ENCODE data around the gene ADORA2A. TPM values are rescaled to one million over a fixed set of nuclear protein-coding genes. Genes with fewer than 3 reads are reported as not detected.

Gene ADORA2A
- total and polyA plus RNA-seq, 2 of the 13 experiments (the other 11 are each of a cell fraction or from before 2014, with no cell fraction given), result 3.3 to 5.0 TPM

DNA sequence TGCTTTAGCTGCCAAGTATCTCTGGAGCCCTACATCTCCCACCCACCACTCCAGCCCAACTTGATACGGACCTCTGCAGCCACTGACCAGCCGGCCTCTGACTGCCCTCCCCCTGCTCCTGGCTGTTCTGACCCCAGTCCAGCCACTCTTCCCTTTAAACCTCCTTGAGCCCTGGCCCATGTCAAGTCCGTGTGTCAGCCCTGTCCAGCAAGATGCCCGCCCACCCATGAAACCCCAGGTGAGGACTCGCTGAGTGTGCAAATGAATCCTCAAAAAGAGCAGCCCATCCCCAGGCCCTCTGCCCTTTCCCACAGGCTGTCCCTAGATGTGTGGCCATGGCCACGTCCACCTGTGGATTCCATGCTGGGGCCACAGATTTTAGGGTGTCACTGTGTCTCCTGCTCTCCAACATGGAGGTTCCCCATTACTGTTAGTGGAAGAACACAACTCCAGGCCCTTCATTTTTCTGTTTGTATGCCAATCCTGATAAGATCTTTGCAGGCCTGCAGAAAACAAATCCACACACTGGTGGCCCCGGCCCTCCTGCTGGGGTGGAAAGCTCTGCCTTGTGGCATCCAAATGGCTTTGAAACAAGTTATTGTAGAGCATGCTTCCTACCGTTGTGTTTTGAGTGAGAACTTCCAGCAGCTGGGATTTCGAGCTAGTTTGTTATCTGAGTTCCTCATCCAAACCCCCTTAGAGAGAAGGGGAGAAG lies 22.7 kb upstream of the ADORA2A start:
- FAIRE-seq, result no peak
- DNase-seq (ENCODE audit: low spot score), result no peak

DNA sequence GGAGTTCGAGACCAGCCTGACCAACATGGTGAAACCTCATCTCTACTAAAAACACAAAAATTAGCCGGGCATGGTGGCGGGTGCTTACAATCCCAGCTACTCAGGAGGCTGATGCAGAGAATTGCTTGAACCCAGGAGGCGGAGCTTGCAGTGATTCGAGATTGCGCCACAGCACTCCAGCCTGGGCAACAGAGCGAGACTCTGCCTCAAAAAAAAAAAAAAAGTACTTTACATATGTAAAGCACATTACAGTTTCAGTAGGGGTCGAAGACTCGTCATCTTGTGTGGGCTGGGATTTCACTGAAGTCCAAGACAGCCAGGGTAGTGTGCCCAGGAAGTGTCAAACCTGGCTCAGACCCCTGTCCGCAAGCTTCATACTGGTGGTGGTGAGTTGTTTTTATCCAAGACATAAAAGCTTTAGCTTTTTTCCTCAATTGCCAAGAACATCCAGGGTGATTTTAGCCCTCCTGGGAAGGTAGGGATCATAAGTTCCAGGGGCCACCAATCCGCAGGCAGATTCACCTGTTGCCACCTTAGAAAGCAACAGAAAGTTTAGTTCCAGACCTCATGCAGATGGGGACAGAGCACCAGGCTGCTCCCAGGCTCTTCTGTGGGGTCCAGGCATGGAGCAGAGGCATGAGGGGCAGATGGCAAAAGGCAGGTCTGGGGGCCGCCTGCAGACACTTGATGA lies 21.6 kb upstream of the ADORA2A start:
- no peak for FAIRE-seq
- CTCF ChIA-PET (ENCODE audit: low intra/inter-chr PET ratio, low total read pairs), result no interaction called here

More for the DNA sequence above, 22.7 kb upstream of the ADORA2A start:
- H3K9ac ChIP-seq (ENCODE audit: insufficient read depth, low read depth, low read length), result no peak overlapping the region
- H3K4me1 ChIP-seq (ENCODE audit: insufficient read depth, low read length), result peaks cover 10% of the 10 kb centered on the region; the same call in 1 of the 2 replicates
- TF ChIP-seq ZNF292 (CRISPR knock-in tag; IDR thresholded peaks at IDR 0.05; ENCODE audit: borderline replicate concordance, low read depth) (no peak), NFATC3 (CRISPR knock-in tag; IDR thresholded peaks at IDR 0.05) (no peak)
- TF ChIP-seq, protein P1, sequence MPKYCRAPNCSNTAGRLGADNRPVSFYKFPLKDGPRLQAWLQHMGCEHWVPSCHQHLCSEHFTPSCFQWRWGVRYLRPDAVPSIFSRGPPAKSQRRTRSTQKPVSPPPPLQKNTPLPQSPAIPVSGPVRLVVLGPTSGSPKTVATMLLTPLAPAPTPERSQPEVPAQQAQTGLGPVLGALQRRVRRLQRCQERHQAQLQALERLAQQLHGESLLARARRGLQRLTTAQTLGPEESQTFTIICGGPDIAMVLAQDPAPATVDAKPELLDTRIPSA (CRISPR knock-in tag; IDR thresholded peaks at IDR 0.05; ENCODE audit: borderline replicate concordance), result no peak
- H3K27ac ChIP-seq (ENCODE audit: extremely low read length, insufficient read depth, low read length), result no peak overlapping the region
- ATAC-seq, result no peak
- no peaks in the 10 kb centered on the region for H3K27me3 ChIP-seq (ENCODE audit: control insufficient read depth in 1 of 2, insufficient read depth in 2 of 2, low read length in 2 of 2)
- no peaks in the 10 kb centered on the region; the same call in 1 of the 2 replicates for H4K20me1 ChIP-seq (ENCODE audit: insufficient read depth, low read length)
- no peak overlapping the region for H3K4me2 ChIP-seq (ENCODE audit: low read depth, low read length)
- WGBS (ENCODE audit: low lambda C conversion rate), result 97% methylated on average over 9 of the region's 9 CpGs
- POLR2A ChIA-PET, result no interaction called here
- CTCF ChIA-PET (ENCODE audit: low intra/inter-chr PET ratio, low total read pairs), result no interaction called here
- H3K79me2 ChIP-seq (ENCODE audit: insufficient read depth, low read length), result no peaks in the 10 kb centered on the region
- in situ Hi-C loops (cut with HindIII; ENCODE audit: extremely low pct_ligation_motif_present, low pct_unique_long_range_greater_than_20kb) (loop anchor here (5.0 kb wide), 1 partner anchor 42 kb away; no protein-coding TSS in a partner anchor), intact Hi-C loops (cut with micrococcal nuclease; ENCODE audit: unreplicated experiment) (no loop called here)
- no peaks in the 10 kb centered on the region for H3K9me3 ChIP-seq (ENCODE audit: low read length)
- peaks cover 16 to 63% of the 10 kb centered on the region in 2 experiments for H3K36me3 ChIP-seq (replicated peaks in 1 of 2; ENCODE audit: control insufficient read depth in 1 of 2, insufficient read depth in 2 of 2, low read length in 2 of 2)
- H2AFZ ChIP-seq (ENCODE audit: low read length), result no peak overlapping the region
- no peak overlapping the region for H3K4me3 ChIP-seq (replicated peaks in 1 of 3; ENCODE audit: insufficient read depth in 1 of 3, low read depth in 2 of 3, low read length in 3 of 3)
- BruUV-seq (replicated peaks), result no TSS peak

More for the DNA sequence above, 21.6 kb upstream of the ADORA2A start:
- Histone ChIP-seq H4K20me1 (ENCODE audit: insufficient read depth, low read length) (no peaks in the 10 kb centered on the region), H3K9me3 (ENCODE audit: low read length) (no peaks in the 10 kb centered on the region), H3K4me2 (ENCODE audit: low read depth, low read length) (no peak overlapping the region), H3K36me3 (replicated peaks in 1 of 2; ENCODE audit: control insufficient read depth in 1 of 2, insufficient read depth in 2 of 2, low read length in 2 of 2) (peaks cover 16 to 56% of the 10 kb centered on the region in 2 experiments), H3K4me3 (replicated peaks in 1 of 3; ENCODE audit: insufficient read depth in 1 of 3, low read depth in 2 of 3, low read length in 3 of 3) (no peak overlapping the region), H3K27me3 (ENCODE audit: control insufficient read depth in 1 of 2, insufficient read depth in 2 of 2, low read length in 2 of 2) (no peaks in the 10 kb centered on the region), H3K4me1 (ENCODE audit: insufficient read depth, low read length) (0 out of 2 replicates have a peak, but pooled peaks cover under 1% of the 10 kb centered on the region), H3K27ac (ENCODE audit: extremely low read length, insufficient read depth, low read length) (no peak overlapping the region), H2AFZ (ENCODE audit: low read length) (no peak overlapping the region), H3K79me2 (ENCODE audit: insufficient read depth, low read length) (no peaks in the 10 kb centered on the region), H3K9ac (ENCODE audit: insufficient read depth, low read depth, low read length) (no peak overlapping the region)
- DNase-seq (ENCODE audit: low spot score) (no peak), ATAC-seq (no peak)
- TF ChIP-seq SYNCRIP (IDR thresholded peaks at IDR 0.05; ENCODE audit: insufficient read depth, low read depth, low read length) (no peak), ZNF121 (CRISPR knock-in tag; IDR thresholded peaks at IDR 0.05) (0 out of 2 replicates have a peak, but pooled peaks have one; percentile 10)
- in situ Hi-C loops (cut with HindIII; ENCODE audit: extremely low pct_ligation_motif_present, low pct_unique_long_range_greater_than_20kb), result no loop called here
- intact Hi-C loops (cut with micrococcal nuclease; ENCODE audit: unreplicated experiment), result no loop called here
- POLR2A ChIA-PET, result no interaction called here
- no TSS peak for BruUV-seq (replicated peaks)
- WGBS (ENCODE audit: low lambda C conversion rate), result 98% methylated on average over 12 of the region's 12 CpGs

Data from HepG2 (cell line).